ENCODE results near the gene FDX2. TPM values are rescaled to one million over a fixed set of nuclear protein-coding genes. Genes with fewer than 3 reads are reported as not detected.

FDX2 gene
- polyA plus RNA-seq, 12 donors = 10.9 to 34.1 (median 13.6) TPM; not detected in 1

DNA sequence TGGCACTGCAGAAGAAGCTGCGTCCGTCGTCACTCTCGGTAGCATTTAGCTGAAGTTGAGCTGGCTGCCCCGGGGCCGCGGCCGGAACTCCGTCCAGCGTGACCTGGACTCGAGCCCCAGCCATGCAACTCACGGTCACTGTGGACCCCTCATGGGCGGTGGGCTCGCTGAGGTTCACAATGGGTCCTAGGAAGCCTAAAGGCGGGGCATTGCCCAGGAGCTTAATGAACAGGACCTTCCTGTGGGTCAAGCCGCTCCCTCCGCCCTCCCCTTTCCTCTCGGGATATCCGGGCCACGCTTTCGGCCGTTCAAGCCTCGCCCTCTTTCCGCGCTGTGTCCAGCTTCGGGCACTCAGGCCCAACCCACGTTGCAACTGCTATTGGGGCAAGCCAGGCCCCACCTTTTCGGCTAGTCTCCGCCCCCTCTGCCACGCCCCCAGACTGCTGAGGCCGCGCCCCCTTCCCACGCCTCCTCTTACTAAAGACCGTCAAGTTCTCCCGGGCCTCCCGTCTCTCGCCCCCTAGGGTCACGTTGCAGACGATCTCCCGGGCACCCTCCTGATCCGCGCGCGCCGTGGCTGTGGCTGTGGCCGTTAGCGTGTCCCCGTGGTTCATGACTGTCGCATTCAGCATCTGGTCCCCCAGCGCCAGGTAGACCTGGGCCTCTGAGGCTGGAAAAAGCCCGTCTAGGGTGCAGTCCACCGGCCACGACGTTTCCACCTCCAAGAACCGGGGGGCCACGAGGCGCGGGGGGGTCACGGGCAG, 19.0 kb upstream of the FDX2 start:
- peak; percentile 85 for DNase-seq

DNA sequence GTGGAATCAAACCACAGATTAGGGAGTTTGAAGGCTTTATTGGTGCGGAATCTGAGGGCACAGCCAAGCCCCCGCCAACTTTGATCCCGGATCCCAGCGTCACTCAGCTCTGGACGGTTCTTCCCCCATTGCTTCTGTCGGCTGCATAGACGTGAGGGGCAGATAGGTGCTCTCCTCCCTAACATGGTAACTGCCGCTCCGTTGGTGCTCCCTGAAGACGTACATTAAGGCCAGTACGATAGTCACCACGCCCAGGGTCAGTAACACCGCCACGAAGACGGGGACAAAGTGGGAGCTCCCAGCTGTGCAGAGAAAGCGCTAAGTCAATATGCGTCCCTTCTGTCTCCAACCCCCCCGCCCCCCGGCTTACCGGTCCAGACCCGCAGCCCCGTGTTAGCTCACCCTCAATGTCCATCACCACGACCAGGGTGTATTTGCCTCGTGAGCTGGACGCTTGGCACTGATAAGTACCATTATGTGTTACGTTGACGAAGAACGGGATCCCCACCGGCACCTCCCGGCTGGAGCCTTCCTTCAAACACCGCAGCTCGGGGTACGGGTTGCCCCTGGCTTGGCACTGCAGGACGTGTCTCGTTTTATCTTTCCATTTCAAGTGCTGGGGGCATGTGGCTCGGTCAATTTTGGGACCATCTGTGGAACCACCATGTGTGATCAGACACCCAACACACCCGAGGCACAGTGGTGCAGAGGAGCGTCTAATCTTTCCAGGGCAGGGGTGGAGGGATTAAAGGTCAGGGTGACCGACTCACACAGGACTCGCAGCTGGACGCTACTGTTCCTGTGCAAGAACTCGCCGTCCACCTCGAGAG, 18.2 kb upstream of the FDX2 start:
- no peak for DNase-seq

DNA sequence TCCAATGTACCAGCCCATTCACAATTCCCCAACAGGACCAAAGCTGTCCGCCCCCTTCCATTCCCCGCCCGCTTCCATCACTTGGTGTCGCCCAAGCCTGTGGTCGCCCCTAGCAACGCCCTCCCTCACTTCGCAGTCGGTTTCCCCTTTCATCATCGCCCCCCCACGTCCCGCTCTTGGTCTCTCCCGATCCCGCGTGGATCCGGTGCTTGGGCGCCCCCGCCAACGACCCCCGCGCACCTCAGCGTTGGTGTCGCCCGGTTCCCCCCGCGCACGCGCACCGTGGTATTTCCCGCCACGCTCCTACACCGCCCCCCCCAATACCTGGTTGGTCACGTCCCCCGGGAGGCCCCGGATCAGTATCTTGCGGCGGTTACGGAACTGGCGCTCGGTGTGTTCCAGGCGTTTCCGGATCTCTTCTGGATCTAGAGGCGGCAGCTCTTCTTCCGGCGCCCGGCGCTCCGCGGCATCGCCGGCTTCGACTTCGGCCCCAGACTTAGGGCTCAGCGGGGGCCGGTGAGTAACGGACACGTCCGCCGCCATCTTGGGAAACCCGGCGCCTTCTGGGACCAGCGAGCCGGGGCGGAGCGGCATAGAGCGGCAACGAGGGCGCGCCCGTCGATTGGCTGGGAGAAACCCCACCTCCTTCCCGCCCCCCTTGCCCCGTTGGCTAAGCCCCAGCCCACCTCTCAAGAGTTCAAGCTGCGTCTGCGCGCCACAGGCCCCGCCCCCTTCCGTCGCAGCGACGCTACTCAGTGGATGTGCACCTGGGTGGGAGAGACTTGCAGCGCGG, 17.3 kb upstream of the FDX2 start, which contains the start of gene RAVER1:
RAVER1 (minus strand) TSS at position 565 of the 793 bp plus-strand sequence; CDS start at position 543, 22 bp downstream.
- DNase-seq = peak; percentile 98

DNA sequence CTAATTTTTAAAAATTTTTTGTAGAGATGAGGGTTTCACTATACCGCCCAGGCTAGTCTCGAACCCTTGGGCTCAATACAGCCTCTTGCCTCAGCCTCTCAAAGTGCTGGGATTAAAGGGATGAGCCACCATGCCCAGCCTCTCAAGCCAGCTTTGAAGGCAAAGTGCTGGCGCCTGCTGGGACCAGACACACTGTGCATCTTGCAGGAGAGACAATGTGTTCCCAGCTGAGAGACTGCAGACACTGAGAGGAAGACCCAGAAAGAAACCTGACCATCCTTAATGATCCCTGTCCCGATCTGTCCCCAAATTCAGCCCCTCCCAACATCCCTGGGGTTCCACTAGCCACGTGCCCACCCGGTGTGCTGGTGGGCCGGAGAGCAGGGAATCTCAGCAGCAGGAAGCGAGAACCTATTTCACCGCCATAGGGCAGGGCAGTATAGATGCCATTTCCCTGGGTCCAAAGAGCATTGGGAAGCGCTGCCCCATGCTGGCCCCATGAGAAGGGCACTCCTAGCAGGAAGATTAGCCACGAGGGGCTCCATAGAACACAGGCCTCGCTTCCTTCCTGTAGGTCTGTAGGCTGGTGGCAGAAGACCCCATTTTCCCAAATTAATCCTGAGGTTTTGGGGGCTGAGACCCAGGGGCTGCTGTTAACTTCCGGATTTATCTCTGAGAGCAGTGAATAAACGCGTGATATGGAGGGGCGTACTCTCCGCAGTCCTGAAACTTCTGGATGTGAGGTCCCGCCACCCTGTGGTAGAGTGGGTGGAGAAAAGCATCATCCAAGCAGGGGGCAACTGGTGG, 16.5 kb upstream of the FDX2 start:
- no peak for DNase-seq

DNA sequence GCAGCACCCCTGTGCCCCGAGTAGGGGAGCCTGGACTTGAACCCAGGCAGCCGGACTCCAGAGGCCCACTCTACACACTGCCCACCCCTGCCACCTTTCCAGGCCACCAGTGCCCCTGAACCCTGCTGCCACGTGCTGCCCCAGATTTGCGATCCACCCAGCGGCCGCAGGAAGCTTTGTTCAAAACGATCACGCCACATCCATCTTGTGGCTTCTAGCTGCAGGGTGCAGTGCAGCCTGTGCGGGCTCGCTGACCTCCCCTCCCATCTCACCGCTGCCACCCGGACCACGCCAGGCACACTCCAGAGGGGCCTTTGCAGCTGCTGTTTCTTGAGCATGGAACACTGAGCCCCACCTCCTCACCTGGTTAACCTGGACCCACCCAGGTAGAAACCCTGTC, 13.7 kb upstream of the FDX2 start:
- DNase-seq = no peak

DNA sequence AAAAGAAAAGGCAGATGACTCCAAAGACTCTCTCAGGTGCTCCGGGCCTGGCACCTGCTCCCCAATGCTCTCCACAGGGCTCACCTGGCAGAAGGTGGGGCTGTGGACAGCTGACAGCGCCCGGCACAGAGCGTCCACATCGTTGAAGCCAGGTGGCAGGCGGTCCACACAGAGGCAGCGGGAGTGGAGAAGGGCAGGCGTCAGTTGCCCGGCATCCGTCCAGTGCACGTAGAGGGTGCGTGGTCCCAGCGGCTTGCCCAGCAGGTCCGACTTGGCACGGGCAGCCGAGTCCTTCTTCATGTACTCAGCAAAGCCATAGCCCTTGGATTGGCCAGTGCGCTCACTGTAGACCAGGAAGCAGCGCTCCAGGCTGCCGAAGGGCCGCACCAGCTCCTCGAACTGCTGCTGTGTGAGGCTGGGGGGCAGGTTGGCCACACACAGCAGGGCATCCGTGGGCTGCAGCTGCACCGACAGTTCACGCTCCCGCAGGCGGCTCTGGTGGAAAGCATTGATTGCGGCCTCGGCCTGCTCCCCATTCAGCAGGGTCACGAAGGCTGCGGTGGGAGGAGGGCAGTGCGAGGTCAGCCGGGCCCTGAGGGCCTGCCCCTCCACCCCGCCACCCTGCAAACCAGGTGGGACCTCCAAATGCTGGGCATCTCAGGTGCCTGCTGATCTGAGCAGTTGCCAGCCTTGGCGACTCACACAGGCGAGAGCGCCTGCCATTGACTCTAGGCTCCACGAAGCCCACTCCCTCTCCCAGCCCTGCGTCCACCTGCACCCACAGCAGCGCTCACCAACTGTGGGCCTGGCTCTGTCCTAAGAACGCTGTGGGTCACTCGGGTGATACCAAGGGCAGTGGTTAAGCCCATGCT, 13.0 kb upstream of the FDX2 start:
- no peak for DNase-seq

DNA sequence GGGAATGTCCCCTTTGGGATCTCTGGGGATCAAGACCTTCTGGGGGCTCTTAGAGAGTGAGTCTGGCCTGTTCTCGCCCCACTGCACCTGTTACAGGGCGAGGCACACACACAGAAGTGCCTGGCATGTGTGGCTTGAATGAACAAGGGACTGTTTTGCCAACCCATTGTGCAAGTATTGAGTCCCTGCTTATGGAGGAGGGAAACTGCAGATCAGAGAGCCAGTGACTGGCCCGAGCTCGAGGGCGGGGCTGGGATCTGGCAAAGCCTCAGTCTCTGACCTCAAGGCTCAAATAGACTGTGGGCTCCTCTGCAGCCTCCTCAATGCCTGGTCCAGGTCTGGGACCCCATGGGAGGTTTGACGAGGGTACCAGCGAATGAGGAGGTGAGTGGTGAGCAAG, 12.0 kb upstream of the FDX2 start:
- DNase-seq = no peak

DNA sequence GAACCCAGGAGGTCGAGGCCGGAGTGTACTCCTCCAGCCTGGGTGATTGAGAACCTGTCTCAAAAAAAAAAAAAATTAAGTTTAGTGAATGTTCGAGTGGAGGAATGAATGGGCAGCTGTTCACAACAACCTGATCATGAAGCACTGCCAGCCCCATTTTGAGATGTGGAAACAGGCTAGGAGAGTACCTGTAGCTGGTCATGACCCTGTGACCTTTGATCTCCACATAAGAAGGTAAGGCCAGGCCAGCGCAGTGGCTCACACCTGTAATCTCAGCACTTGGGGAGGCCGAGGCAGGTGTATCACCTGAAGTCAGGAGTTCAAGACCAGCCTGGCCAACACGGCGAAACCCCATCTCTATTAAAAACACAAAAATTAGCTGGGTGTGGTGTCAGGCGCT, 9.9 kb upstream of the FDX2 start:
- no peak for DNase-seq

DNA sequence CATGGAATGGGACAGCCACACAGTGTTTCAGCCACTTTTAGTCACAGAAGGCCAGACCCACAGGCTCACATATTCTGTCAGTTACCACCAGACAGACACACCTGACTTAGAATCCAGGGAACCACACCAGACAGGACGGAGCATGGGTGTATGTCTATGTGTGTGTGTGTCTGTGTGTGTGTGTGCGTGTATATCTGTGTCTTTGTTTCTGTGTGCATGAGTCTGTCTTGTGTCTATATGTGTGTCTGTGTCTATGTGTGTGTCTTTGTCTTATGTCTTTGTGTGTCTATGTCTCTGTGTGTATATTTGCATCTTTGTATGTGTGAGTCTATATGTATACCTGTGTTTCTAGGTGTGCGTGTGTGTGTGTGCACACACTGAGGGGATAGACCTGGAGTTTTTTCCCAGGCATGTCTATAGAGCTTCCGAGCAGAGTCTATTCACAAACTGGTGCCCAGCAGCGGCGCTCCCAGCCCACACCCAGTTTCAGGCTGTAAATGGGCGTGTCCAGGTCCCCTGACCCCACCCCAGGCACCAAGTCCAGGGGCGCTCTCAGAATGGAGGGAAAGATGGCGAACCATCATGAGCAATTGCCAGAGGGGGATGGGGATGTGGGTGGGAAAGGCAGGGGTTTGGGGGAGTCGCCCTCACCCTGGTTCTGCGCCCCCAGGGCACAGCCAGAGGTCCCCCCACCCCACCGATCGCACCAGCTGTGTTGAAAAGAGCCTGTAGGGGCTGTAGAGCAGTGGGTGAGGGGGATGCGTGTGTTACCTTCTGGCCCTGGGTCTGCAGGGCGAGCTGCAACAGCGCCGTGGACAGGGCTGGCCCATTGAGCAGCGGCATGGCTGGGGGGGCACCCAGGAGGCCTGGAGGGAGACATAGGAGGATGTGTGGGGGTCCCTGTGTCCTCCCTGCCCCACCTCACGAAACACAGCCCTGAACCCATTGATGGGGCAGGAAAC, 6.3 kb upstream of the FDX2 start:
- DNase-seq = no peak

DNA sequence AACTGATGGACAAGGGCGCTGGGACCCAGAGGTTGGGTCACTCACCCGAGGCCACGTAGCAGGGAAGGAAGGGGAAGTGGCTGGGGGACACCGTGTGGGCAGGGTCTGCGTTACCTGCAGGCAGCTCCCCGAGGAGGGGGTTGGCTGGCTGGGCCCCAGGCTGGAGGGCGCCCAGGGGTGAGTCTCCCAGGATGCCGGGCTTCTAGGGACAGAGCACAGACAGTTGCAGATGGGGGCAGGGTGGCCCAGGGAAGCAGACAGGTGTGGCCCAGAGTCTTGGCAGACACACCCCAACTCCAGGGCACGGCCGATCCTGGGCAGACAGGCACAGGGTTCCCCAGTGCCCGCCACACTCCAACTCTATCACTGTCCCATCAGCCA, 5.6 kb upstream of the FDX2 start:
- DNase-seq = no peak

DNA sequence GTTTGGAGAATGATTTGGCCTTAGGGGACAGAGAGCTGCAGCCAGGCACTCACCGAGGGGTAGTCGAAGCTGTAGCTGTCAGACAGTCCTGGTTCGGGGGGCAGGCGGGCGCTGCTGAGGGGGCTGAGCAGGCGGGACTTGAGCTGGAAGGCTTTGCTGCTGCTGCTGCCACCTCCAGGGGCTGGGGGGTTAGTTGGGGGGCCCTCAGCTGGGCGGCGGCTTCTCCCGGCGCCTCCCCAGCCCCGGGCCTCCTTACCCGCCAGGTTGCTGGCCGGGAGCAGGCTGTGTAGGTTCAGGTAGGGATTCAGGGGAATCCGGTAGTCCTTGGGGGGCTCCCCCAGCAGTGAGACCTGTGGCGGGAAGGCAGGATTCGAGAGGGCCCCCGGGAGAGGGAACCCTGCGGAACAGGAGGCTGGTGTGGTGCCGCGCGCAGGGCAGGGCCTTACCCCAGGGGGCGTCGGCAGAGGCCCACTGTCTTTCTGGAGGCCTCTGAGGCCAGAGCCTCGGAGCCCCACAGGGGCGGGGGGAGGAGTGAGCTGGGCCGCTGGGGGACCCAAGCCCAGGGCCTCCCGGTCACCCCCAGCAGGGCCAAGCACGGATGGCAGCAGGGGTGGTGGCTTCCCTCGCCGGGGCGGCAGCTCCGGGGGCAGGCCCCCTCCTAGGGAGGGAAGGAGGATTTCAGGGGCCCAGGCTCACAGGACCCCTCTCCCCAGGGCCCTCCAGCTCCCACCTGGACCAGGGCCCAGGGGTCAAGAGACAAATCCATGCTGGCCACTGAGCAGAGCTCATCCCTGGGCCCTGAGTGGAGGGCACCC, 5.0 kb upstream of the FDX2 start:
- no peak for DNase-seq

DNA sequence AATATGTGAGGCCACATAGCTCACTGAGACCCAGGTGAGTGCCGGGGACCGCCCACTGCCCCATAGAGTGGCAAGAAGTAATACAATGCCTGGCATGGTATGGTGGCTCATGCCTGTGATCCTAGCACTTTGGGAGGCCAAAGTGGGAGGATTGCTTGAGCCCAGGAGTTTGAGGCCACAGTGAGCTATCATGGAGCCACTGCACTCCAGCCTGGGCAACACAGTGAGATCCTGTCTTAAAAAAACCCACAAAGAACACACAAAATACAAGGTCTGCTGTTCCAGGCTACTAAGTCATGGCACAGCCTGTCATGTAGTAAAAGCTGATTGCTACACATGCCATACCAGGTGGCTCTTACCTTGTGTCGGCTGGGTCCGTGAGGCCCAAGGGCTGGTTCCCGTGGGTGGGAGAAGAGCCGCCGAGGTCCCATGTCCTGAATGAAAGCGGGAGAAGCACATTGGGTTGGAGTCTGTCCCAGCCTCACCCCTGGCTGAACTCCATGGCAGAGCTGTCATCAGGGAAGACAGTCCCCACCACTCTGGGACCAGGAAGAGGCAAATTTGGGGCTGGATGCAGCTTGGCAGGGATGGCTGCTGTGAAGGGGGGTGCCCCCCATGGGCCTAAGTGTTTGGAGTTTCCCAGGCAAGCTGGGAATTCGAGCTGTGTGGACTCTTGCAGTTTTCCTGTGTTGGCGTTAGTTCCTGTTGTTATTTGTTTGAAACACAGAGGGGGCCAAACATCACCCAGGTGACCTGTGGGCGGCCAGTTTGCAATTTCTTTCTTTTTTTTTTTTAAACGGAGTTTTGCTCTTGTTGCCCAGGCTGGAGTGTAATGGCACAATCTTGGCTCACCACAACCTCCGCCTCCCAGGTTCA, 3.2 kb upstream of the FDX2 start:
- no peak for DNase-seq

DNA sequence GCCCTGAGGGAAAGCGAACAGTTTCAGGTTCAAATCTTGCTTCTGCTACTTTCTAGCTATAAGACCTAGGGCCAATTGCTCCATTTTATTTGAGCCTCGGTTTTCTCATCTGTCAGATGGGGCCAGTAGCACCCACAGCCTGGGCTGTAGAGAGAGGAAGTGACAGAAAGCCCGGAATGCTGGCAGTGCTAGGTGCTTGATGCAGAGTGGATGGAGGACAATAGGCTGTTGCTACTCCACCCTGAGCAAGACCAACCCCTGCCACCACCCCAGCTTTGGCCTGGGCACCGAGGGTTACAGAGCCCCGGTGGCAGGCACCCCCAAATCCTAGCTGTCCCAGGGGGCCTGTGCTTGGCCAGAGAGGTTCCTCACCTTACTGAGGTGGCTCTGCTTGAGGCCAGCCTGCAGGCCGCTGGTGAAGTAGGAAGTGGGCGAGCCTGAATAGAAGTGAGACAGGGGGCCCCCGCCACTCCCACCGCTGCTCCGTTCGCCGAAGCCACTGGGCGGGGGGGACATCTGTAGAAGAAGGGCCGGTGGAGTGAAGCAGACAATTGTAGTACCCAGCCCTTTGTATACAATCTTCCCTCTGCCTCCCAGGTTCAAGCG, 2.1 kb upstream of the FDX2 start:
- DNase-seq = no peak

DNA sequence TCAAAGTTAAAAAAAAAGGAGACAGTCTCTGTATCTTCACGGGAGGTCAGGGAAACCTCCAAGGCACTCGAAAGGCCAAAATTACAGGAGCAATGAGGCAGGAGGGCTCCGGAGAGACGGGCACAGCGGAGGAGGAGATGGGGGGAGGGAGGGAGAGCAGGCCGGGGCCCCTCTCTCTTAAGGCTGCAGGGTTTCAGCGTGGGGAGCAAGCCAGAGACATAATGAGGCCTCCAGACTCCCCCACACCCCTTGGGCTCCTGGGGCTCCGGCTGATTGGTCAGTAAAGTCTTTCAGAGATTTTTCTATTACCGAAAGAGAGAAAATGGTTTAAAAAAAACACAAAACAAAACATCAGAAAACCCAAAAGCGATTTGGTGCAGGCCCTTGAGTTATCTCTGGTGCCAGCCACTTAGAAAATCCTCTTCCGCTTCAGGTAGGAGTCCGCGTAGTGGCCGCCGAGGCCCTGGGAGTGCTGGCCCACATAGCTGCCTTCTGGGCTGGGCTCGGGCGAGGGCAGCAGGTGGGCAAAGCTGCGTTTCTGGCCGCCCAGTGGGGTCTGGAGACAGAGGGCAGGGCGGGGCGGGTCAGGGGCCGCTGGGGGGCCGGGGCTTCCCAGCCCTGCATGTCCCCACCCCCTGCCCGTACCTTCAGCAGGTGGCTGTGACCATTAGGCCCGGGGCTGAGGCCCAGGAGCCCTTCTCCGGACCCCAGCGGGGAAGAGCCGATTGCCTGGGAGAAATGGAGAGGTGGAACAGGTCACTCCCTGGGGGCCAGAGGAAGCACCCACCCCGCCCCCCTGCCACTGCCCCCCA, 1.4 kb upstream of the FDX2 start:
- DNase-seq = no peak

DNA sequence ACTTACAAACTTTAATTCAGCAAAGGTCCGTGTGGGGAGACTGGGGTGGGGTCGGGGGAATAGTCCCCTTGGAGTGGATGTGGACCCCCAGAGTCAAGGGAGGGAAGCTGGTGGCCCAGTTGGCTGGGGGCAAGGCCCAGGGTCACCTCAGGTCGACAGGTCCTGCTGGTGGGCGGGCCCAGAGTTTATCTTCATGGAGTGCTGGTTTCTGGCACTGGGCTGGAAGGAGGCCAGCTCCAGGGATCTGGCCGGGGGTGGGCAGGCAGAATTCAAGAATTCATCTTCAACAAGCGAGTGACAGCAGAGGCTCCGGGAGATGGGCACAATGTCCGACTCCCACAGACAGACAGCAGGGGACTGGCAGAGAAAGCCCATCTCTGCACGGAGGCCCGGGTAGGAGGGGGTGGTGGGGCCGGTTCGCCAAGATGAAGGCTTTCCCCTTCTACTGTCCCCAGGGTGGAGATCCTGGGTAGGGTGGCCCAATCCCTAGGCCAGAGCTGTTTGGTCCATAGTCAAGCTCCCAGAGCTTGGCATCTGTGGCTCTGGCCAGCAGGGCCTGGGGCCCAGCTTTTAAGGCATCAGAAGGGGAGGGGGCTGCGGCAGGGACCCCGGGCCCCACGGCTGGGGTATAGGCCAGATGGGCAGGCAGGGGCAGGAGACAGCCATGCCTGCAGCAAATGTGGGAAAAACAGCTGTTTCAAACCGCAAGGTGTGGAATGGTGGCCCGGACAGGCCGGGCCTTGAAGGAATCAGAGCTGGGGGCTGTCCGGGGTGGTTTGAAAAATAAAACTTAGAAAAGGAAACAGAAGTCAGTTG, 622 bp upstream of the FDX2 start:
- DNase-seq = no peak

All from muscle of arm (tissue), 12 donors.